KBM-7 (cell line): Measurements from ENCODE around the gene PML.
"Not testable (repeated sequence)": the region's sequence is repeated elsewhere in the genome, so short reads cannot be mapped to it uniquely, and the experiment has no call there.

Experiments used
- DNase-seq: peaks from one replicate; pipeline ENCODE4 v3.0.0-alpha.2; 2015
- in situ Hi-C: fragments of 300-500 bp; cut with MboI; formaldehyde crosslinking; loops from 2 replicates; pipeline ENCODE4 v1.14.3; 2020; ENCODE audit warnings: low sequenced_read_pairs, low pct_unique_long_range_greater_than_20kb, mixed read lengths

The PML gene

DNA sequence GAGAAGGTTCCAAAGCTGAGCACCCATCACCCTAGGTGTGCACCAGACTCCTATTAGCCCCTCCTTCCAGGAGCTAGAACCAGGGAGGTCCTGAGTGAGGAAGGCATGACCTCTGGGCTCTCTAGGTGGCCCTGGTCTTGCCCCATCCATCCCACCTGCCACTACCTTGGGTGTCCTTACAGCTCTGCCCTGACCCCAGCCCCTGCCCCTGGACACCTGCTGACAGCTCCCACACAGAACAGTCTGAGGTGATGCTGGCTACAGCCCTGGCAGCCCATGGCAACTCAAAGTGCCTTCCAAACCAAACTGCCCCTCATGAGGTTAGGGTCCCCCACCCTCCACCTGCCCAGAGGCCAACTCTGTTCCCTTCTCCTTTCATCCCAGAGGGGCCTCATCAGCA is 50.7 kb downstream of the PML start:
- in situ Hi-C loops: no loop called here
- no peak for DNase-seq

DNA sequence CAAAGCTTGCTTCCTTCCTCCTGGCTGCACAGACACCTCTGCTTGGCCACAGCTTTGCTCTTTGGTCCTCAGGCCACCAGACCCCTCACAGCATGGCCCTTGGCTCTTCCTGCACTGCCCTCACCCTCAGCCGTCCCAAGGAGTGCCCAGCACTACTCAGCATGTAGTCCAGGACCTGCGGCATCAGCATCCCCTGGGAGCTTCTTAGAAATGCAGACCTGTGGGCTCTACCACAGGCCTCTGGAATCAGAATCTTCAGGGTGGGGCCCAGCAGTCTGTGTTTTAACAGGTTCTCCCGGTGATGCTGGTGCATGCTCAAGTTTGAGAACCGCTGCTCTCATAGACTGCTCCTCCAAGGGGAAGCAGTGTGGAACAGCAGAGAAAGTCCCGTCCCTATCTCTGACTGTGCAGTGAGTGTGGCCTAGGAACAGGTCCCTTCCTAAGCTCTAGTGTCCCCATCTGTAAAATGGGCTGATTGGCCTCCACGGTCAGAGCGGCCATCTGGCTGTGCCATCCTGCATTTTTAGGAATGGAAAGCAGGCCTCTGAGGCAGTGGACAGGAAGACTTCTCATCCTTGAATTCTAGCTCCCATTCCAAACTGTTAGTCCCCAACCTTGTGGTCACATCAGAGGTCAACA is 51.2 kb downstream of the PML start:
- in situ Hi-C loops: no loop called here
- no peak for DNase-seq

DNA sequence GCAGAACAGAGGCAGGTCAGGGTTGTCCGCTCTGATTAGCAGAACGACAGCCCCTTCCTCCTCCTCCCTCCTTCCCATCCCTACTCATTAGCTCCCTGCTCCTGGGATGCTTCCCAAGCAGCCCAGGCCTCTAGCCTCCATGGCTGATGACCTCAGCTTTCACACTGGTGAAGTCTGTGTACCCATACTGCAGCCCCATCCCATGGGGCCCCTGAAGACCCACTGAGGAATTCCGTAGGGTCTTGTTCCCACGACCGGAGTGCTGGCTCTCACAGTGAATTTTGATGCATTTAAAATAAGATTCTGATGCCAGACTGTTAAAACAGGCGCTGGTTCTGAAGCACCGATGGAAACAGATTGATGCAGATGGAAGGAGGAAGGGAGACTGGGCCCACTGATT is 51.8 kb downstream of the PML start:
- in situ Hi-C loops: no loop called here
- DNase-seq: no peak

DNA sequence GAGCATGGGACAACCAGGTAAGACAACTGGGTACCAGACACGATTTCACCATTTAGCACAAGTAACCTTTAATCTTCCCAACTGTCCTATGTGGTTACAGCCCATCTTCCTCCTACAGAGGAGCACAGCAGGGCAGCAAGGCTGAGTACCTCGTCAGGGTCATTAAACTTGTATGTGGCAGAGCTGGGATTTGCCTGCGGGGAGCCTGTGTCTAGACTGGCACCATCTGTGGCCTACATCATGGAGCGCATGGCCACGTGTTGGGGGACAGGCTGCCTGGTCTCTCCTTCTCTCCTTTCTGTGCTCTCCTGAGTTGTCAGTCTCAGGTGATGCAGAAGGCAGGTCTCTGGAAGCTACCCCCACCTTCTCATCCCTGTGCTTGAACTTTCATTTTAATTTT is 55.6 kb downstream of the PML start:
- in situ Hi-C loops: loop anchor here (10.0 kb wide), 1 partner anchor 1445 kb away; no protein-coding TSS in a partner anchor
- DNase-seq: no peak

DNA sequence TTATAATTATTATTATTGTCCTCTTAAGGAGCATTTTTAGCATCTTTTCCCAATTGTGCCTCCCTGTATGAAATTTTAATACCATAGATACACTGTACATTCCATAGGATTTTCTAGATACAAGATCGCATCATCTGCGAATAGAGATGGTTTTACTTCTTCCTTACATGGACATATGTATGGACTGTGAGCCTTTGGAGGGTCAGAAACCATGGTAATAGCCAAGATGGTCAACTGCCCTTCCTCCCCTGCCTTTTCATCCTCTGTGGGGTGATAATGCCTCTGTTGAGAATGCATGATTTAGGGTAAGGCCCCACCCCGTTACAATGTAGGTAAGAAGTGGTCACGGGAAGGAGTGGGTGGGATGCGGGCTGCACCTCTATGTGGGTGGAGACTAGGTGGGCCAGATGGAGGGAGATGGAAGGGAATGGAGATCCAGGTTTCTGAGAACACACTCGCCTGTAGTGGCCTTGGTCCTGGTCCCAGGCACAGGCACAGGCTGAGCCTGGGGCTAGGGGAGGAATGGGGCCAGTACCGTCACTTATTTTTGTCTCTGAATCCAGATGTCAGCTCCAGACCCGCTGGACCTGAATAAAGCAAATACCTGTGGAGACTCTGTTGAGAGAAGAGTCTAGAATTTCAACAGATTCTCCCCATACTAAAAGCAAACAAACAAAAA is 56.2 kb downstream of the PML start:
- DNase-seq: no peak
- in situ Hi-C loops: loop anchor here (10.0 kb wide), 1 partner anchor 1446 kb away; no protein-coding TSS in a partner anchor

DNA sequence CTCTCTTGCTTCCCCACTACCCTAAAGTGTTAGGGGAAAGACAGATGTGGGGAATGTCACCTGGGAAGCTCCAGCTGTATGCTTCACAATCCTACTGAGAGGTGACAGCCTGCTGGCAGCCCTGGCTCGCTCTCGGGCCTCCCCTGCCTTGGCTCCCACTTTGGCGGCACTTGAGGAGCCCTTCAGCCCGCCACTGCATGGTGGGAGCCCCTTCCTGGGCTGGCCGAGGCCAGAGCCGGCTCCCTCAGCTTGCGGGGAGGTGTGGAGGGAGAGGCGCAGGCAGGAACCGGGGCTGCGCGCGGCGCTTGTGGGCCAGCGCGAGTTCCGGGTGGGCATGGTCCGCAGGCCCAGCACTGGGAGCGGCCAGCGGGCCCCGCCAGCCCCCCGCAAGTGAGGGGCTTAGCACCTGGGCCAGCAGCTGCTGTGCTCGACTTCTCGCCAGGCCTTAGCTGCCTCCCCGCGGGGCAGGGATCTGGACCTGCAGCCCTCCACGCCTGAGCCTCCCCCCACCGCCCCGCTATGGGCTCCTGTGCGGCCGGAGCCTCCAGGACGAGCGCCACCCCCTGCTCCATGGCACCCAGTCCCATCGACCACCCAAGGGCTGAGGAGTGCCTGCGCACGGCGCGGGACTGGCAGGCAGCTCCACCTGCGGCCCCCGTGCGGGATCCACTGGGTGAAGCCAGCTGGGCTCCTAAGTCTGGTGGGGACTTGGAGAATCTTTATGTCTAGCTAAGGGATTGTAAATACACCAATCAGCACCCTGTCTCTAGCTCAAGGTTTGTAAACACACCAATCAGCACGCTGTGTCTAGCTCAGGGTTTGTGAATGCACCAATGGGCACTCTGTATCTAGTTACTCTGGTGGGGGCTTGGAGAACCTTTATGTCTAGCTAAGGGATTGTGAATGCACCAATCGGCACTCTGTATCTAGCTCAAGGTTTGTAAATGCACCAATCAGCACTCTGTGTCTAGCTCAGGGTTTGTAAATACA is 58.0 kb downstream of the PML start:
- in situ Hi-C loops: loop anchor here (10.0 kb wide), 1 partner anchor 1448 kb away; no protein-coding TSS in a partner anchor

DNA sequence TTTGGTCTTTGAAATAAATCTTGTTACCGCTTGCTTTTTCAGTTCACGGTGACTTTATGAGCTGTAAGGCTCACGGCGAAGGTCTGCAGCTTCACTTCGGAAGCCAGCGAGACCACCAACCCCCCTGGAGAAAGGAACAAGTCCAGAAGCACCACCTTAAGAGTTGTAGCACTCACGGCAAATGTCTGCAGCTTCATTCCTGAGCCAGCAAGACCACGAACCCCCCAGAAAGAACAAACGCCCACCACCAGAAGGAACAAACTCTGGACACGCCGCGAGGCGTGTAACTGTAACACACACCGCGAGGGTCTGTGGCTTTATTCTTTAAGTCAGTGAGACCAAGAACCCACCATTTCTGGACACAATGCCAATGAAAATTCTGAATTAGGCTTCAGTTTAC is 59.0 kb downstream of the PML start:
- no peak for DNase-seq
- in situ Hi-C loops: loop anchor here (10.0 kb wide), 1 partner anchor 1449 kb away; no protein-coding TSS in a partner anchor

More for the DNA sequence above, 58.0 kb downstream of the PML start:
- not testable (repeated sequence) for DNase-seq

DNA sequence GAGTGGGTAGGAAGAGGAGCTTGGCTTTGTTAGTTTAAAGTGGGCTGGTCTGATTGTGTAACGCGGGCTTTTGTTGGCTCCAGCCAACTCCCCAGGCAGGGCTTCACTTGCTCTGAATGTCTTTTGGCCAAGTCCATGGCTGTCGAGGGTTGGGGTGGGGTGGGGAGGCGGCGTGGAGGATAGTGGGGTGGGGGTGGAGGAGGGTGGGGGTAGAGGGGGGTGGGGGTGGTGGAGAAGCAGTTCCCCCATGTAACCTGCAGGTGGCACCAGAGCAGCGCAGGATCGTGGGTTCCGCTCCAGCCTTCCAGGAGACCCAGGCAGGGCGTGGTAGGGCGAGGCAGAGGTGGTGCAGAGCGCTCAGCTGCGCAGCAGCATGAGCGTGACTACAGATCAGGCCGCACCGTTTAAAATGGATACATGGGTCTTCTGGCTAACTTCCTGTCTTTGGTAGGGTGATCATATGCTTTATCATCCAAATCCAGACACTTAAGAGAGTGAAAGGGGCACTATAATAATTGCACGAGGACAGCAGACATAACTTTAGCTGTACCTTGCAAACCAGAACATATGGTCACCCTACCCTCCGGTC is 59.5 kb downstream of the PML start:
- in situ Hi-C loops: loop anchor here (10.0 kb wide), 1 partner anchor 1449 kb away; no protein-coding TSS in a partner anchor
- peak; percentile 82 for DNase-seq

DNA sequence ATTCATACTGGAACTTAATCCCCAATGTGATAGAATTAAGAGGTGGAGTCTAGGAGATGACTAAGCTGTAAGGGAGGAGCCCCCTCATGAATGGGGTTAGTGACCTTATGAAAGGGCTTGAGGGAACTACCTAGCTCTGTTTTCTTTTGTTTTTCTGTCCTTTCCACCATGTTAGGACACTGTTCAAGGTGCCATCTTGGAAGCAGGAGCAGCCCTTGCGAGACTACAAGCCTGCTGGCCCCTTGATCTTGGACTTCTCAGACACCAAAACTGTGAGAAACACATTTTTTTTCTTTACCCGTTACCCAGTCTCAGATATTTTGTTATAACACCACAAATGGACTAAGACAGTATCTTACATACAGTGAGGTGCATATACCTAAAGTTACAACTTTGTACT is 61.3 kb downstream of the PML start:
- no peak for DNase-seq
- in situ Hi-C loops: loop anchor here (10.0 kb wide), 1 partner anchor 1451 kb away; no protein-coding TSS in a partner anchor

DNA sequence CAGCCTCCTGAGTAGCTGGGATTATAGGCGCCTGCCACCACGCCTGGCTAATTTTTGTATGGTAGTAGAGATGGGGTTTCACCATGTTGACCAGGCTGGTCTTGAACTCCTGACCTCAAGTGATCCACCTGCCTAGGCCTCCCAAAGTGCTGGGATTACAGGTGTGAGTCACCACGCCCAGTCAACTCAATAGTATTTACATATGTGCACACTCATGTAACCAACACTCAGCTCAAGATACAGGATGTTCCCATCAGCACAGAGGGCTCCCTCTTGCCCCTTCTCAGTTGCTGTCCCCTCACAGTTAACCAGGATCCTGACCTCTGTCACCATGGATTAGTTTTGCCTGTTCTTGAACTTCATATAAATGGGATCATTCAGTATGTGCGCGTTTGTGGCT is 61.8 kb downstream of the PML start:
- not testable (repeated sequence) for DNase-seq
- in situ Hi-C loops: loop anchor here (10.0 kb wide), 1 partner anchor 1452 kb away; no protein-coding TSS in a partner anchor

DNA sequence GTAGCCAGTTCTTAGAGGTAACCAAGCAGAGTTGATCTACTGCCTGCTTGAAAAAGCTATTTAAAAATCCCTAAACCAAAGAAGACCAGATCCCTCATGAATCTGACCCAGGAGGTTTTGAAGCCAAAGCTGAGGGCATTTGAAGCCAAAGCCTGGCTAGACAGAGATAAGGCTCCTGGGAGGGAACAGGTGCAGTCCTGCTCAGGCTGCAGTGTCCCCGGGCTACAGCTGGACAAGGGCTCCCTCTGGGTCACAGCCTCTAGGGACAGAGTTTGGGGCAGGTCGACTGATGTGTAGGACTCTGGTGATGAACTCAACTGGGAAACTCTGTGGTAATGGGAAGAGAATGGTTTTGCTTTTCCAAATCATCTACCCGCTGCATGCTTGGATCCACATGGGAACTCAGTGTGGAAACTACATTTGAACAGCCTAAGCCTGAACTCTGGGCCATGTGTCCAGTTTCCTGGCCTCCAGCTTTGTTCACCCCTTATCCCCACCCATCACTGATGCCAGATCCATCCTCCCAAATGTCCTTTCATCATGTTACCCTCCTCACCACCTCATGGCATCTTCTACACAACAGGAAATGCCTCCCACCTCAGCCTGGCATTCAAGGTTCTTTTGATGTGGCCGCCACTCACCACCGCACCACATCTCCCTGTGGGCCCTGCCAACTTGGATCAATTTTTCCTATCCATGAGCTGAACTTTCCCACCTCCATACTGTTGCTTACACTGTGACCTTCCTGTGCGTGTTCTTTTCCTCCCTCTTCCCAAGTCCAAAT is 64.7 kb downstream of the PML start:
- in situ Hi-C loops: loop anchor here (10.0 kb wide), 1 partner anchor 1454 kb away; no protein-coding TSS in a partner anchor

DNA sequence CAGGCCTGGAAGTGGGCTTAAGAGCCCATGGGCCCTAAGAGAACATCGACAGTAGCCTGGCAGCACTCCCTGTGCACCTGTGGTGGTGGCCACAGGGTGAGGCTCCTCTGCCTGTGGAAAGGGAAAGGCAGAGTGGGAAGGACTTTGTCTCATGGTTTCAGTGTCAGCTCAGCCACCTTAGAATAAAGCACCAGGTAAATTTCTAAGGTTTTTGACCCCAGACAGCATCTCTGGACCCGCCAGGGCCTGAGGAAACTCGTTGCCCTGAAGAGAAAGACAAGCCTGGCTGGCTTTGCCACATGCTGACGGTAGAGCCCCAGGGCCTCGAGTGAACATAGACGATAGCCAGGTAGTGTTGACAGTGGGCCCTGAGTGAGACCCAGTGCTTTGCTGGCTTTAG is 65.7 kb downstream of the PML start:
- in situ Hi-C loops: no loop called here
- no peak for DNase-seq

More for the DNA sequence above, 64.7 kb downstream of the PML start:
- DNase-seq: not testable (repeated sequence)

DNA sequence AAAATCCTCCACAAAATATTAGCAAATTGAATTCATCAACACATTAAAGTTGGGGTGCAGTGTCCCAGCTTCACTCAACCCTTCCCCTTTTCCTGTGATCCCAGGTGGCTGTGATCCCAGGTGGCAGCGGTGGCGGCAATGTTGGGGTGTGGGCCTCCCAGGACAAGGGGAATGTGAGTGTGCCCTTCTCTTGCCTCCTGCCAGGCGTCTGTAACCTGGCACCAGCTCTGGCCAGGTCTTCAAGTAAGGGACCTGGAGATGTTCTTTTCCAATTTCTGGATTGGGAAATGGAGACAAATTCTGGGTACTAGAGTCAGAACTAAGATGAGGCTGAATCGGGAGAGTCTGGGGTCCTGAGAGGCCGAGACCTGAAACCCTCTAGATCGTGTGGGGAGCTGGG is 67.7 kb downstream of the PML start:
- DNase-seq: no peak
- in situ Hi-C loops: no loop called here

DNA sequence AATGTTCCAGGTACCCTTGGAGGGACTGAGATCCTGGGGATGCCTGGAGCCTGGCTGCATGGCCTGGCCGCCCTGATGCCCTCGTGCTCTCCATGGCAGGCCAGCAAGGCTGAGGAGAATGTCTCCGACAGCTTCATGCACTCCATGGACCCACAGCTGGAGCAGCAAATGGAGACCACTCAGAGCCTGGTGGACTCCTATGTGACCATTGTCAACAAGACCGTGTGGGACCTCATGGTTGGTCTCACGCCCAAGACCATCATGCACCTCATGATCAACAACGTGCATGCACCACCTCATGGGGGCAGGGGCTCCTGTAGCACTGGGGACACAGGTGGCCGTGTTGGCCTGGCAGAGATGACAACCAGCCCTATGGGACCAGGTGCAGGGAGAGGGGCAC is 68.2 kb downstream of the PML start:
- in situ Hi-C loops: no loop called here
- no peak for DNase-seq

DNA sequence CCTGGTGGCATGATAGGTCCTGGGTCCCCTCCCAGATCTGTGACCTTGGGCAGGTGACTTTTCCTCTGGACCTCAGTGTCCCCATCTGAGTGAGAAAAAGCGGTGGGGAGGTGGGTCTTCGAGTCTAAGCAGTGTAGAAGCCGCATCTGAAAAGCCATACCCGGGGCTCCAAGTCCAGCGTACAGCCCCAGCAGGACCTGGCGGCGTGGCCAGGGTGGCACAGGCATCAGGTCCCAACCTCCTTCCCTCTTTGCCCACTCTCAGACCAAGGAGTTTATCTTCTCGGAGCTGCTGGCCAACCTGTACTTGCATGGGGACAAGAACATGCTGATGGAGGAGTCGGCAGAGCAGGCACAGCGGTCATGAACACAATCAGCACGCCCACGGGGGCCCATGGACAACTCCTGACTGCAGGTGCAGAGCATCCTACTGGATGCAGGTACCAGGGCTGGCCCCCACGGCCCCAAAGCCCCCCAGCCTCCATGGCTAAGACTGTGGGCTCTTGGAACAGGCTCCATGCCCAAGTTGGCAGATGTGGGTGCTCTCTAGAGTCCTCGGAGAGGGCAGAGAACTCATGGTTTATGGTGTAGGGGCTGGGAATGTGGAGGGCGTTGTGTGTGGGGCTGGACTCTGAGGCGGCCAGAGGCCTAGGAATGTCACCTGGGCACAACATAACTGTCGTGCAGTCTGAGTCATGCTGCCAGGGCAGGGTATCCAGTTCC is 69.1 kb downstream of the PML start:
- in situ Hi-C loops, DNase-seq: not testable (repeated sequence)

DNA sequence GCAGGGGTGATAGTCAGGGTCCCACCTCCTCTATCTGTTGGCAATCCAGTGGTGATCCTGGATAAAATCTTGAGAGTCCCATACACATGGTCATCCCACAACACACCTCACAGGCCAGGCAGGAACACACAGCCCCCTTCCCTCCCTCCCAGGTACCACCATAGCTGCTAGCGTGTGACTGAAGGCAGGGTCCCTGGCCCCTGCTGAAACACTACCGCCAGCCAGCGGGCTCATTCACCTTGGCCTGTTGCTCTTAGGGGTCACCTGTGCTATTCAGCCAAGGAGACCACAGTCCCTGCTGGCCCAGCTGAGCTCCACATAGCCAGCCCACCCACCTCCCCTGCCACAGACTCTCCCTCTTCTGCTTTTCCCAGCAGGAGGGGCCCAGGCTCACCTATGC is 69.7 kb downstream of the PML start:
- in situ Hi-C loops, DNase-seq: not testable (repeated sequence)

DNA sequence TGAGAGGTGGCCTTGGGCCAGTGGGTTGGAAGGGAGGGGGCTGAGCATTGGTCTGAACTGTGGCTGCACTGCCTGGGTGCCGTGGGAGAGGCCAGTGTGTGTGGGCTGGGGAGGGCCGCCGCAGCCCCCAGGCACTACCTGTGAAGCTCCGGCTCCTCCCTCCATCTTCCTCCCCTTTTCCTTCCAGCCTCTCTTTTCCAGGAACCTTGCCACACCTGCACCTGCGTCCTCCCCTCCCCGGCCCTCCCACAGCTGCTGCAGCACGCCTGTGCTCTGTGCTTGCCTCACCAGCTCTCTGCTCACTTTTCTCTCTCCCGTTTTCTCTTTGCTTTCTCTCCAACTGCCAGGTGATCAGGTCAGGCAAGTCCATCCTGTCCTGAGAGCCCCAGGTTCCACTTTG is 70.3 kb downstream of the PML start:
- in situ Hi-C loops, DNase-seq: not testable (repeated sequence)
